Right cardiac atrium (tissue), 5 donors: ENCODE data around the gene LRRC26. TPM values are rescaled to one million over a fixed set of nuclear protein-coding genes. Genes with fewer than 3 reads are reported as not detected.
"Not testable (repeated sequence)": the region's sequence is repeated elsewhere in the genome, so short reads cannot be mapped to it uniquely, and the experiment has no call there.

ENCODE experiments used
- ATAC-seq, 2 donors: fragments of 200-7000 bp; cut with Tn5 transposase; one replicate each; pipeline versions ENCODE4 v1.8.0 to v1.9.1; 2020; ENCODE audit warnings: moderate library complexity in 2 of 2, mild to moderate bottlenecking in 1 of 2
- DNase-seq, 3 donors: peaks; one replicate each; pipeline ENCODE4 v3.0.0-alpha.2; 2020
- H3K27ac ChIP-seq: one replicate; pipeline ENCODE4 v1.5.1; 2013; ENCODE audit warnings: mild to moderate bottlenecking, low read length, control low read depth, moderate library complexity
- H3K27me3 ChIP-seq: one replicate; pipeline ENCODE4 v1.6.1; 2013; ENCODE audit not compliant: control insufficient read depth, insufficient read depth
- H3K4me1 ChIP-seq: one replicate; pipeline ENCODE4 v1.6.1; 2013; ENCODE audit warnings: low read length; ENCODE audit not compliant: control insufficient read depth, insufficient read depth
- H3K4me3 ChIP-seq: one replicate; pipeline ENCODE4 v1.5.1; 2013; ENCODE audit warnings: low read length, control low read depth
- H3K9me3 ChIP-seq: one replicate; pipeline ENCODE4 v1.6.1; 2013; ENCODE audit warnings: low read length; ENCODE audit not compliant: control insufficient read depth
- WGBS: extraction: QIAGEN DNeasy Blood & Tissue Kit; methylation state at CpG from one replicate; pipeline ENCODE4 v1.1.7; 2013; 5-methylcytosine and 5-hydroxymethylcytosine counted together
- intact Hi-C, 4 donors: fragments of 100-400 bp; cut with DNase I; formaldehyde crosslinking; loops; one replicate each; pipeline versions ENCODE4 v1.11.0 to v1.14.0; 2022 to 2023
- microRNA-seq, 2 donors: library from miRNA; unstranded; fragments of <30 nt; microRNA quantifications; one replicate each; pipeline ENCODE4 v1.2.0, GENCODE V29; 2020 to 2021
- polyA plus RNA-seq: library from polyadenylated mRNA; stranded (reverse); fragments of 200-250 nt; gene quantifications from one replicate; pipeline ENCODE4 v1.2.3, GENCODE V29; 2013
- total RNA-seq, 4 donors: library from RNA; stranded (reverse); fragmentation: NEBNext Ultra II Directional; extraction: Animal tissue kit (Norgen Biotek cat#: 25700); gene quantifications; one replicate each; pipeline ENCODE4 v1.2.1, GENCODE V29; 2021
- donor health status: healthy with polysubstance abuse.
- donor health status: DM: no; HTN: yes; CAD: no.
- donor health status: DM: no; HTN: no; CAD: no.
- donor health status: DM: no; HTN: yes; CAD: no; lungs with severe emphysema.
- donor health status: DM: yes; HTN: yes; CAD: no.

LRRC26 gene
- total and polyA plus RNA-seq, 5 donors, result not detected

DNA sequence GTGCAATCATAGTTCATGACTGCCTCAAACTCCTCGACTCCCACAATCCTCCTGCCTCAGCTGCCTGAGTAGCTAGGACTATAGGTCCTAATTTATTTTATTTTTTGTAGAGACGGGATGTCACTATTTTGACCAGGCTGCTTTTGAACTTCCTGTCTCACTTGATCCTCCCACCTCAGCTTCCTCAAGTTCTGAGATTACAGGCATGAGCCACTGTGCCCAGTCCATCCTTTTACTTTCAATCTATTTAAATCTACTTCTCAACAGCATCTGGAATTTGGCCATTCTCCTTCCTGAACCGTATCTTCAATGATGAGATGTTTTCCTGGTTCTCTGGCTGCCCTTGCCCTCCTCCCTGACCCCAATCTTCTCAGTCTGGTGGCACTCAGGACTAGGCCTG, 43.1 kb downstream of the LRRC26 start:
- ATAC-seq (no peak), DNase-seq (peak in 1 of 3 donors; percentile 11)
- no peak overlapping the region for H3K4me3 ChIP-seq
- peak overlapping the region; percentile 44 for H3K27ac ChIP-seq
- intact Hi-C loops, result no loop called here
- H3K27me3 ChIP-seq, result no peaks in the 10 kb centered on the region
- WGBS, result 35% methylated on average over 3 of the region's 3 CpGs
- no peaks in the 10 kb centered on the region for H3K9me3 ChIP-seq
- peaks cover 4% of the 10 kb centered on the region for H3K4me1 ChIP-seq

GRCh38 chr9:137123952-137124462, 45.8 kb downstream of the LRRC26 start:
- DNase-seq, result peak in 1 of 3 donors; percentile 9
- not testable (repeated sequence) for H3K27me3 ChIP-seq, H3K27ac ChIP-seq, H3K4me3 ChIP-seq, ATAC-seq, H3K9me3 ChIP-seq, H3K4me1 ChIP-seq
- intact Hi-C loops, result loop anchor here (2.0 to 5.0 kb wide), 2 partner anchors 103 to 109 kb away; partner anchors contain the start of genes CYSRT1 (in 3 of the 4) and RNF224 (in 3 of the 4)
- 93% methylated on average over 5 of the region's 5 CpGs for WGBS

DNA sequence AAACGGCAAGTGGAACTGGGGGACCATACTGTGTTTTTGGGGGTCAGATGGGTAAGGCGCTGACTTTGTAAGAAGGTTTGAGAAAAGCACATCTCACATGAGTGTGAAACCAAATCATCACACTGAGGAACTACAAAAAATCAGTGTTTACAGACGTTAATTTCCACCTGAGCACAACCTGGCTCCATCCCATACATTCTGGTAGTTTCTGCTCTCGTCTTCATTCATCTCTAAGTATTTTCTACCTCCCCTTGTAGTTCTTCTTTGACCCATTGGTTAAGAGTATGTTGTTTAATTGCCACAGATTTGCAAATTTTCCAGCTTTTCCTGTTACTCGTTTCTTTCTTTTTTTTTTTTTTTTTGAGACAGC, 46.4 kb downstream of the LRRC26 start:
- WGBS, result 76% methylated on average over 5 of the region's 5 CpGs
- ATAC-seq (no peak), DNase-seq (peak in 1 of 3 donors; percentile 2)
- Histone ChIP-seq H3K9me3 (no peaks in the 10 kb centered on the region), H3K27ac (no peak overlapping the region), H3K27me3 (no peaks in the 10 kb centered on the region), H3K4me3 (no peak overlapping the region), H3K4me1 (peaks cover 4% of the 10 kb centered on the region)
- intact Hi-C loops, result loop anchor here (2.0 to 5.0 kb wide), 2 partner anchors 104 to 109 kb away; partner anchors contain the start of genes CYSRT1 (in 3 of the 4) and RNF224 (in 3 of the 4)

- not testable (repeated sequence) for ATAC-seq, H3K4me1 ChIP-seq, H3K9me3 ChIP-seq, H3K4me3 ChIP-seq, H3K27me3 ChIP-seq, H3K27ac ChIP-seq
- intact Hi-C loops, result loop anchor here (2.0 to 5.0 kb wide), 2 partner anchors 104 to 110 kb away; partner anchors contain the start of genes CYSRT1 (in 3 of the 4) and RNF224 (in 3 of the 4)
- 86% methylated on average over 16 of the region's 16 CpGs for WGBS
- peak in 1 of 3 donors; percentile 16 for DNase-seq
Observed at GRCh38 chr9:137122796-137123467, 46.9 kb downstream of the LRRC26 start.

DNA sequence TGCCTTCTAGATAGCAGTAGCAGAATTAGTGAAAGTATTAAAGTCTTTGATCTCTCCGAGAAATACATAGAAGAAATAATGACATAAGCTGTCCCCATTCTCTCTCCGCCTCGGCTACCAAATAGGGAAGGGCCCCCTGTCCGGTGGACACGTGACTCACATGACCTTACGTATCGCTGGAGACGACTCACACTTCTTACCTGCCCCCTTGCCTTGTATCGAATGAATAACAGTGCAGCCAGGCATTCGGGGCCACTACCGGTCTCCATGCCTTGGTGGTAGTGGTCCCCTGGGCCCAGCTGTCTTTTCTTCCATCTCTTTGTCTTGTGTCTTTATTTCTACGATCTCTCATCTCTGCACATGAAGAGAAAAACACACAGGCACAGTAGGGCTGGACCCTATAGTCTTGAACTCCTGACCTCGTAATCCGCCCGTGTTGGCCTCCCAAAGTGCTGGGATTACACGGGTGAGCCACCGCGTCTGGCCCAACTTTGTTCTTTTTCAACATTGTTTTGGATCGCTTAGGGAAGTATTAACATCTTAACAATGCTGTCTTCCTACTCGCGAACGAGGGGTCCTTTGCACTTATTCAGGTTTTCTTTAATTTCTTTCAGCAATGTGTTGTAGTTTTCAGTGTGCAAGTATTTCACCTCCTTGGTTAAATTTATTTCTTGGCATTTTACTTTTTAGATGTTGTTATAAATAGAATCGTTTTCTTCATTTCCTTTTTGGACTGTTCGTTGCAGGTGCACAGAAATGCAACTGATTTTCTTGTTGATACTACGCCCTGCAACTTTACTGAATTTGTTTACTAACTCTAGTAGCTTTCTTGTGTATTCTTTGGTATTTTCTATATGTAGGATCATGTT, 47.7 kb downstream of the LRRC26 start:
- not testable (repeated sequence) for H3K4me1 ChIP-seq, H3K27ac ChIP-seq, H3K4me3 ChIP-seq, ATAC-seq, H3K27me3 ChIP-seq, H3K9me3 ChIP-seq
- intact Hi-C loops, result loop anchor here (2.0 to 5.0 kb wide), 2 partner anchors 105 to 111 kb away; partner anchors contain the start of genes CYSRT1 (in 3 of the 4) and RNF224 (in 3 of the 4)
- WGBS, result 74% methylated on average over 22 of the region's 25 CpGs
- peak in 2 of 3 donors; percentile 4 to 13 for DNase-seq

Small RNA genes lying within 50 kb of the gene (microRNA-seq; reads per million reads assigned to microRNA genes)
- gene MIR3621, result 0 reads per million in 2 donors

Other genes with a start within 250 kb of the LRRC26 start
Only the 30 nearest of the 31 such genes appear.
- 1 to 10 TPM; 1.0 to 1.8 (median 1.4) TPM for gene C8G, start 224.8 kb downstream of the LRRC26 start, total RNA-seq
- gene C8G, start 224.8 kb downstream of the LRRC26 start, polyA plus RNA-seq, result 1.4 TPM
- 10 to 100 TPM in 3 of 4 donors, 1 to 10 TPM in 1; 9.8 to 21.2 (median 13.1) TPM for gene LCN12, start 217.8 kb downstream of the LRRC26 start, total RNA-seq
- gene LCN12, start 217.8 kb downstream of the LRRC26 start, polyA plus RNA-seq, result 7.0 TPM
- gene PTGDS, start 192.5 kb downstream of the LRRC26 start, total RNA-seq, result 1,000 to 10,000 TPM; 3,127 to 5,556 (median 4,402) TPM
- gene PTGDS, start 192.5 kb downstream of the LRRC26 start, polyA plus RNA-seq, result 6,981 TPM
- 10 to 100 TPM in 2 of 4 donors, 1 to 10 TPM in 2; 4.3 to 16.7 (median 9.7) TPM for gene LCNL1, start 187.1 kb downstream of the LRRC26 start, total RNA-seq
- 2.4 TPM for gene LCNL1, start 187.1 kb downstream of the LRRC26 start, polyA plus RNA-seq
- gene PAXX, start 177.6 kb downstream of the LRRC26 start, total RNA-seq, result 10 to 100 TPM; 24.8 to 30.4 (median 27.6) TPM
- 44.5 TPM for gene PAXX, start 177.6 kb downstream of the LRRC26 start, polyA plus RNA-seq
- gene CLIC3, start 173.5 kb downstream of the LRRC26 start, total RNA-seq, result 1 to 10 TPM; 2.8 to 6.2 (median 4.8) TPM
- gene CLIC3, start 173.5 kb downstream of the LRRC26 start, polyA plus RNA-seq, result 6.2 TPM
- 10 to 100 TPM; 32.2 to 42.4 (median 39.3) TPM for gene ABCA2, start 141.8 kb downstream of the LRRC26 start, total RNA-seq
- gene ABCA2, start 141.8 kb downstream of the LRRC26 start, polyA plus RNA-seq, result 40.4 TPM
- gene FUT7, start 138.0 kb downstream of the LRRC26 start, total RNA-seq, result under 1 TPM in 3 of 4 donors, not detected in 1; 0.09 to 0.24 (median 0.20) TPM
- 0.07 TPM for gene FUT7, start 138.0 kb downstream of the LRRC26 start, polyA plus RNA-seq
- gene NPDC1, start 123.9 kb downstream of the LRRC26 start, total RNA-seq, result 10 to 100 TPM; 68.3 to 81.0 (median 71.4) TPM
- gene NPDC1, start 123.9 kb downstream of the LRRC26 start, polyA plus RNA-seq, result 69.7 TPM
- gene ENTPD2, start 116.0 kb downstream of the LRRC26 start, total RNA-seq, result 1 to 10 TPM in 3 of 4 donors, under 1 TPM in 1; 0.92 to 2.9 (median 1.4) TPM
- 2.1 TPM for gene ENTPD2, start 116.0 kb downstream of the LRRC26 start, polyA plus RNA-seq
- gene SAPCD2, start 99.5 kb downstream of the LRRC26 start, total RNA-seq, result under 1 TPM; 0.08 to 0.63 (median 0.28) TPM
- gene SAPCD2, start 99.5 kb downstream of the LRRC26 start, polyA plus RNA-seq, result 0.18 TPM
- 10 to 100 TPM in 3 of 4 donors, 1 to 10 TPM in 1; 9.8 to 14.0 (median 12.4) TPM for gene UAP1L1, start 92.5 kb downstream of the LRRC26 start, total RNA-seq
- gene UAP1L1, start 92.5 kb downstream of the LRRC26 start, polyA plus RNA-seq, result 10.1 TPM
- 10 to 100 TPM; 23.9 to 31.3 (median 28.1) TPM for gene MAN1B1, start 83.1 kb downstream of the LRRC26 start, total RNA-seq
- gene MAN1B1, start 83.1 kb downstream of the LRRC26 start, polyA plus RNA-seq, result 24.8 TPM
- gene DPP7, start 55.3 kb downstream of the LRRC26 start, total RNA-seq, result 100 to 1,000 TPM; 211 to 288 (median 239) TPM
- gene DPP7, start 55.3 kb downstream of the LRRC26 start, polyA plus RNA-seq, result 252 TPM
- gene GRIN1, start 30.9 kb downstream of the LRRC26 start, total RNA-seq, result under 1 TPM in 1 of 4 donors, not detected in 3; 0.08 TPM
- 0.09 TPM for gene GRIN1, start 30.9 kb downstream of the LRRC26 start, polyA plus RNA-seq
- not detected for gene TMEM210, start 2.0 kb upstream of the LRRC26 start, total RNA-seq
- not detected for gene TMEM210, start 2.0 kb upstream of the LRRC26 start, polyA plus RNA-seq
- 10 to 100 TPM; 31.9 to 45.7 (median 37.4) TPM for gene ANAPC2, start 18.5 kb upstream of the LRRC26 start, total RNA-seq
- gene ANAPC2, start 18.5 kb upstream of the LRRC26 start, polyA plus RNA-seq, result 26.6 TPM
- gene SSNA1, start 18.6 kb upstream of the LRRC26 start, total RNA-seq, result 10 to 100 TPM; 43.2 to 57.8 (median 48.3) TPM
- 86.4 TPM for gene SSNA1, start 18.6 kb upstream of the LRRC26 start, polyA plus RNA-seq
- 10 to 100 TPM in 1 of 4 donors, 1 to 10 TPM in 3; 5.4 to 13.9 (median 8.9) TPM for gene TPRN, start 30.7 kb upstream of the LRRC26 start, total RNA-seq
- gene TPRN, start 30.7 kb upstream of the LRRC26 start, polyA plus RNA-seq, result 4.8 TPM
- 10 to 100 TPM; 28.9 to 41.3 (median 39.9) TPM for gene TMEM203, start 35.6 kb upstream of the LRRC26 start, total RNA-seq
- 47.5 TPM for gene TMEM203, start 35.6 kb upstream of the LRRC26 start, polyA plus RNA-seq
- gene NDOR1, start 35.6 kb upstream of the LRRC26 start, total RNA-seq, result 1 to 10 TPM; 5.1 to 7.9 (median 5.9) TPM
- 5.2 TPM for gene NDOR1, start 35.6 kb upstream of the LRRC26 start, polyA plus RNA-seq
- 10 to 100 TPM; 17.7 to 25.9 (median 23.7) TPM for gene RNF208, start 52.2 kb upstream of the LRRC26 start, total RNA-seq
- 36.0 TPM for gene RNF208, start 52.2 kb upstream of the LRRC26 start, polyA plus RNA-seq
- gene CYSRT1, start 55.1 kb upstream of the LRRC26 start, total RNA-seq, result under 1 TPM in 1 of 4 donors, not detected in 3; 0.17 TPM
- 0.32 TPM for gene CYSRT1, start 55.1 kb upstream of the LRRC26 start, polyA plus RNA-seq
- not detected for gene RNF224, start 57.5 kb upstream of the LRRC26 start, total RNA-seq
- gene RNF224, start 57.5 kb upstream of the LRRC26 start, polyA plus RNA-seq, result 0.09 TPM
- gene SLC34A3, start 60.9 kb upstream of the LRRC26 start, total RNA-seq, result not detected
- not detected for gene SLC34A3, start 60.9 kb upstream of the LRRC26 start, polyA plus RNA-seq
- gene TUBB4B, start 71.2 kb upstream of the LRRC26 start, total RNA-seq, result 100 to 1,000 TPM; 203 to 461 (median 332) TPM
- 591 TPM for gene TUBB4B, start 71.2 kb upstream of the LRRC26 start, polyA plus RNA-seq
- gene STPG3, start 81.2 kb upstream of the LRRC26 start, total RNA-seq, result under 1 TPM in 3 of 4 donors, not detected in 1; 0.31 to 0.46 (median 0.32) TPM
- 0.23 TPM for gene STPG3, start 81.2 kb upstream of the LRRC26 start, polyA plus RNA-seq
- gene NELFB, start 85.3 kb upstream of the LRRC26 start, total RNA-seq, result 10 to 100 TPM; 34.8 to 38.6 (median 37.1) TPM
- gene NELFB, start 85.3 kb upstream of the LRRC26 start, polyA plus RNA-seq, result 33.8 TPM
- gene TOR4A, start 107.7 kb upstream of the LRRC26 start, total RNA-seq, result 10 to 100 TPM; 10.9 to 17.2 (median 13.1) TPM
- 6.2 TPM for gene TOR4A, start 107.7 kb upstream of the LRRC26 start, polyA plus RNA-seq
- 10 to 100 TPM in 1 of 4 donors, 1 to 10 TPM in 3; 4.5 to 14.5 (median 7.9) TPM for gene NRARP, start 132.2 kb upstream of the LRRC26 start, total RNA-seq
- 4.2 TPM for gene NRARP, start 132.2 kb upstream of the LRRC26 start, polyA plus RNA-seq